Measurements from ENCODE around the gene HSP90AB1.

The HSP90AB1 gene

GRCh38 chr6:44286747-44287146 is 39.8 kb downstream of the HSP90AB1 start:
- Histone ChIP-seq H3K27ac (ENCODE audit: low read length) (no peak overlapping the region), H3K27me3 (ENCODE audit: low read depth, low read length) (peaks cover 5% of the 10 kb centered on the region), H3K9me3 (ENCODE audit: control insufficient read depth in 1 of 2, low read length in 2 of 2) (no peaks in the 10 kb centered on the region), H3K4me3 (ENCODE audit: low read depth in 1 of 2, low read length in 2 of 2) (no peak overlapping the region), H3K36me3 (ENCODE audit: control insufficient read depth in 1 of 2, insufficient read depth in 2 of 2, low read length in 2 of 2) (no peaks in the 10 kb centered on the region), H3K4me1 (ENCODE audit: control insufficient read depth in 1 of 2, insufficient read depth in 2 of 2, low read length in 2 of 2) (no peaks in the 10 kb centered on the region)

DNA sequence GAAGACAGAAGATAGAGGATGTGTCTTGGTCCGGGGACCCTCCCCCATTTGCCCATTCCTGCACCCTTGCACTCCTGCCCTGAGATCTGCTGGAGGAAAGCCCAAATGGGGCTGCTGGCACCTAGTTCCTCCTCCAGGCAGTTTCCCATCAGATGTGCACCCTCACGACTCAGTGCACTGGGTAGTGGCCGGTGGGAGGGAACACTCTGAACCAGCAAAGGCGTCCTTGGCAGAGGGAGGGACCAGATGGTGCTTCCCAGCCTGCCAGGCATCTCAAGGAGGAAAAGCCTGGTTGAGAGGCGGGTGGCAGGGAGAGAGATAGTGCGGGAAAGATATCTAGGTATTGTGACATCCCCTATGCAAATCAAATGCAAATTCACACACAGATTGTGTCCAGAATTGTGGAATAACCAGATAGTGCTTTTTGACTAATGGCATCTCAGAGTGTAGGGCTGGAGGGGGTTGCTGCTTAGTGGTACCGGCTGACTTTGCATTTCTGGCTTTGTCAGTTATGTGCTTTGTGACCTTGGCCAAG is 42.9 kb downstream of the HSP90AB1 start:
- Histone ChIP-seq H3K27me3 (ENCODE audit: low read depth, low read length) (peaks cover 29% of the 10 kb centered on the region), H3K4me1 (ENCODE audit: control insufficient read depth in 1 of 2, insufficient read depth in 2 of 2, low read length in 2 of 2) (no peaks in the 10 kb centered on the region), H3K4me3 (ENCODE audit: low read depth in 1 of 2, low read length in 2 of 2) (no peak overlapping the region)

DNA sequence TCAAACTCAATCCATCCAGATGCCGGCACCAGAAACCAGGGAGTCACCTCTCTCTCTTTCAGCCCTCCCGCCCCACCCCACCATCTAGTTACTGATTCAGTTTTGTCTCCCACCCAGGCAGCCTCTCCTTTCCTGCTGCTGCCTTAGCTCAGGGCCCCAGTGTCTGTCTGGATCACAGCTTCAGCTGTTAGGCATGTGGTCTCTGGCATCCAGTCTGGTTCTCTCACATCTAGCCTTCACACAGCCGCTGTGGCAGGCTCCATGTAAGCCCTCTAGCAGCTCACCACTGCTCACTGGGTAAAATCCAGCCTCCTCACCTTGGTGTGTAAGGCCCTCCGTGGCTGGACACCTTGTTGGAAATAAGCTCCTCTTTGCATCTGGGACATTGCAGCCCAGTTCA is 44.9 kb downstream of the HSP90AB1 start:
- H3K36me3 ChIP-seq (ENCODE audit: control insufficient read depth in 1 of 2, insufficient read depth in 2 of 2, low read length in 2 of 2), result no peaks in the 10 kb centered on the region
- no peaks in the 10 kb centered on the region for H3K9me3 ChIP-seq (ENCODE audit: control insufficient read depth in 1 of 2, low read length in 2 of 2)
- no peak overlapping the region for H3K27ac ChIP-seq (ENCODE audit: low read length)
- H3K4me3 ChIP-seq (ENCODE audit: low read depth in 1 of 2, low read length in 2 of 2), result no peak overlapping the region
- H3K4me1 ChIP-seq (ENCODE audit: control insufficient read depth in 1 of 2, insufficient read depth in 2 of 2, low read length in 2 of 2), result peaks cover 0 to under 1% of the 10 kb centered on the region in 2 donors
- peaks cover 47% of the 10 kb centered on the region for H3K27me3 ChIP-seq (ENCODE audit: low read depth, low read length)

More for the DNA sequence above, 42.9 kb downstream of the HSP90AB1 start:
- no peaks in the 10 kb centered on the region for H3K36me3 ChIP-seq (ENCODE audit: control insufficient read depth in 1 of 2, insufficient read depth in 2 of 2, low read length in 2 of 2)
- H3K9me3 ChIP-seq (ENCODE audit: control insufficient read depth in 1 of 2, low read length in 2 of 2), result no peaks in the 10 kb centered on the region
- H3K27ac ChIP-seq (ENCODE audit: low read length), result no peak overlapping the region

DNA sequence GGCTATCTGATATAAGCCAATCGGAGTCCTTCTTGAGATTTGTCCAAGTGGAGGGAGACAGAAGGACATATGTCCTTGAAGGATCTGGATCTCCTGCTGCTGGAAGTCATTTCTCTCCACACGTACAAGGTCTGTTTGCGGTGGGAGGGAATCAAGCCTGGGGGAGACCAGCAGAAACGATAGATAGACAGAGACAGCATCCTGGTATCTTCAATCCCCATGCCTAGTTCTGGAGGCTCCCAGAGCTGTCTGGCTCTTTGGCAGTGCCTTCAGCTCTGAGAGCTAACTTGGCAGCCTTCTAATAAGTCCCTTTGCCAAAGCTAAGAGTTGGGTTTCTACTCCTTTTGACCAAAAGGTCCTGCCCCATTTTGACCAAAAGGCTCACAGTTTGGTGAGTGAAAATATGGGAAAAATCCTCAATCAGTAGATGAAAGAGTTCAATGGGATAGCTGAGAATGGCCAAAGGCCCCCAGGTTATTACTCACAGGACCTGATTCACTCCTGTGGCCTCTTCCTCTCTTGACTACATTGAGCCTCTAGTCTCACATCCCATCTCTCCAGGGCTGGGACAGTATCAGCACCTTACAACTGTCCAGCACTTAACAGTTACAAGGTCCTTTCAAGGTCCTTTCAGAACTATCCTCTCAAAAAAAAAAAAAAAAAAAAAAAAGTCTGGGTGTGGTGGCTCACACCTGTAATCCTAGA is 45.9 kb downstream of the HSP90AB1 start:
- Histone ChIP-seq H3K9me3 (ENCODE audit: control insufficient read depth in 1 of 2, low read length in 2 of 2) (no peaks in the 10 kb centered on the region), H3K36me3 (ENCODE audit: control insufficient read depth in 1 of 2, insufficient read depth in 2 of 2, low read length in 2 of 2) (no peaks in the 10 kb centered on the region), H3K27ac (ENCODE audit: low read length) (no peak overlapping the region), H3K4me3 (ENCODE audit: low read depth in 1 of 2, low read length in 2 of 2) (no peak overlapping the region), H3K4me1 (ENCODE audit: control insufficient read depth in 1 of 2, insufficient read depth in 2 of 2, low read length in 2 of 2) (peaks cover 2 to 10% of the 10 kb centered on the region in 2 donors), H3K27me3 (ENCODE audit: low read depth, low read length) (peaks cover 52% of the 10 kb centered on the region)

DNA sequence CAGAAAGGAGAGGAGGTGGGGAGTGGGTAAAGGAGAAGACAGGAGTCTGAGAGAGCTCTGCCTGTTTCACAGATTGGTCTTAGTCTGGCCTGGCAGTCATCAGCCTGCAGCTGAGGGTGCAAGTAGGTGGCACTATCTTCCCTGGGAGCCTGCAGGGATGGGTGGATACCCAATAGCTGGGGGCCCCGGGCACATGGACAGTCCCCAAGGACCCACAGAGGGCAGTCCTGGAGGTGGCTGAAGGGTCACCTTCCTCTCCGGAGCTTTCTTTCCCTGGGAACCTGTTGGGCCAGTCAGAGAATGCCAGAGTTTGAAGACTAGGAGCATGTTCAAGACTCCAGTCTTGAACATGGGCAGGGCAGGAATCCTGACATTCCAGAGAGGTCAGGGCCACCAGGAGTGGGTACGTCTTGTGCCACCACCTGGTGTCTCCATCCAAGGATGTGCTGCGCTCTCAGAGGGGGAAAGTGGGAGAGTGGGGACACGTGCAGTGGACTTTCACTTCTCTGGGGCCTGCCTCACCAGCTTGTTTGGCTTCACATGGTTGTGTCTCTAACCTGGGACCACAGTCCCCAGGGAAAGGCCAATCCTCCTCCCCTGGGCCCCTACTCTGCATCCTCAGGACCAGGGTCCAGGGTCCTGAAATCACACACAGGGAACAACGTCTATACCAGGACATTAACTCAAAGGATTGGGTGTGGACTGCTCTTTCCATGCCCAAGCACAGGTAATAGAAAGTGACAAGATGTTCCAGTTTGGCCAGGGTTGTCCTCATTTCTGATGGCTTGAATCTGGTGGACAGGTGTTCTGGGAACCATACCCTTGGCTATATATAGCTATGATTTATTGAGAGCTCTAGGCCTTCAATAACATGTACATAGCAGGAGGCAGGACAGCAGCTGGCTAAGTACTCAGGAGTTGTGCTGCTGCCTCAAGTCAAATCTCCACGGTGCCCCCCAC is 48.2 kb downstream of the HSP90AB1 start:
- Histone ChIP-seq H3K4me3 (ENCODE audit: low read depth in 1 of 2, low read length in 2 of 2) (no peak overlapping the region), H3K4me1 (ENCODE audit: control insufficient read depth in 1 of 2, insufficient read depth in 2 of 2, low read length in 2 of 2) (peaks cover 2 to 13% of the 10 kb centered on the region in 2 donors), H3K36me3 (ENCODE audit: control insufficient read depth in 1 of 2, insufficient read depth in 2 of 2, low read length in 2 of 2) (peaks cover 0 to 1% of the 10 kb centered on the region in 2 donors), H3K27me3 (ENCODE audit: low read depth, low read length) (peaks cover 55% of the 10 kb centered on the region), H3K27ac (ENCODE audit: low read length) (no peak overlapping the region), H3K9me3 (ENCODE audit: control insufficient read depth in 1 of 2, low read length in 2 of 2) (no peaks in the 10 kb centered on the region)

- H3K9me3 ChIP-seq (ENCODE audit: control insufficient read depth in 1 of 2, low read length in 2 of 2), result no peaks in the 10 kb centered on the region
- peak overlapping the region; percentile 21 to 78 for H3K4me3 ChIP-seq (ENCODE audit: low read depth in 1 of 2, low read length in 2 of 2)
- H3K4me1 ChIP-seq (ENCODE audit: control insufficient read depth in 1 of 2, insufficient read depth in 2 of 2, low read length in 2 of 2), result peaks cover 2 to 13% of the 10 kb centered on the region in 2 donors
- peaks cover 48% of the 10 kb centered on the region for H3K27me3 ChIP-seq (ENCODE audit: low read depth, low read length)
- H3K36me3 ChIP-seq (ENCODE audit: control insufficient read depth in 1 of 2, insufficient read depth in 2 of 2, low read length in 2 of 2), result peaks cover 8 to 24% of the 10 kb centered on the region in 2 donors
- no peak overlapping the region for H3K27ac ChIP-seq (ENCODE audit: low read length)
Observed at GRCh38 chr6:44297063-44298038, 50.5 kb downstream of the HSP90AB1 start.

DNA sequence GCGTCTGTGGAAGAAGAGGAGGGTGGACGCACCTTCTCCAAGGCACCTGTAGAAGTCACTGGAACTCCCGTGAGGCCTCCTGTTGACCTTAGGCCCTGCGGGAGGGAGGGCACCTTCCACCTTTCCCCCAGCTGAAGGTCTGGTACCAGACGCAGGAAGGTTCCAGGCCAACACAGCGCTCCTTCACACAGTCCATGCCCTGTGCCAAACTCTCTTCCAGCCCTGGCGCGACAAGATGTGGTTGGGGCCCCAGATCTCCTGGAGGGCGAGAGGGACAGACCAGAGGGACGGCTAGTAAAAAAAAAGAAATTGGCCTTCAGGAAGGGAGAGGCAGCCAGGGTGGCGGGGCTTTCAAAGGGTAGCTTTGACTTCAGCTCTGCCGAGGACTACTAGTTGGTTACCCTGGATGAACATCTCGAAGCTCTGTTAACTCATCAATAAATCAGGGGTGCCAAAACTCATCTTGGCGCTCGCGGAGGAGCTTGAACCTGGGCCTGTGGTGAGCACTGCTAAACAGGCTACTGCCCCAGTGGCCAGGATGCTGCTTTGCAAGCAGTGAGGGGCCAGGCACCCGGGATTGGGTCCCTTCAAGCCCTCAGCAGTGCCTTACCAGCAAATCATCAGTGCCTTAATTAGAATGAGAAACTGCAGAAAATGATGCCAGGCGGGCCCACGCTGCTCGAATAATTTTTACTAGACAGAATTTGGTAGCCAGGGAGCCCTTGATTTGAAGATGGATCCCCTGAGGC is 51.3 kb downstream of the HSP90AB1 start:
- Histone ChIP-seq H3K27me3 (ENCODE audit: low read depth, low read length) (peaks cover 40% of the 10 kb centered on the region), H3K36me3 (ENCODE audit: control insufficient read depth in 1 of 2, insufficient read depth in 2 of 2, low read length in 2 of 2) (peaks cover 17 to 33% of the 10 kb centered on the region in 2 donors), H3K4me1 (ENCODE audit: control insufficient read depth in 1 of 2, insufficient read depth in 2 of 2, low read length in 2 of 2) (peaks cover 2 to 13% of the 10 kb centered on the region in 2 donors), H3K4me3 (ENCODE audit: low read depth in 1 of 2, low read length in 2 of 2) (peak overlapping the region in 1 of 2 donors; percentile 78), H3K27ac (ENCODE audit: low read length) (no peak overlapping the region), H3K9me3 (ENCODE audit: control insufficient read depth in 1 of 2, low read length in 2 of 2) (no peaks in the 10 kb centered on the region)

- peaks cover 20 to 39% of the 10 kb centered on the region in 2 donors for H3K36me3 ChIP-seq (ENCODE audit: control insufficient read depth in 1 of 2, insufficient read depth in 2 of 2, low read length in 2 of 2)
- no peak overlapping the region for H3K27ac ChIP-seq (ENCODE audit: low read length)
- peaks cover 33% of the 10 kb centered on the region for H3K27me3 ChIP-seq (ENCODE audit: low read depth, low read length)
- H3K9me3 ChIP-seq (ENCODE audit: control insufficient read depth in 1 of 2, low read length in 2 of 2), result no peaks in the 10 kb centered on the region
- H3K4me3 ChIP-seq (ENCODE audit: low read depth in 1 of 2, low read length in 2 of 2), result no peak overlapping the region
- H3K4me1 ChIP-seq (ENCODE audit: control insufficient read depth in 1 of 2, insufficient read depth in 2 of 2, low read length in 2 of 2), result peaks cover 2 to 13% of the 10 kb centered on the region in 2 donors
Observed at GRCh38 chr6:44298864-44299263, 52.0 kb downstream of the HSP90AB1 start.

GRCh38 chr6:44300292-44300823 is 53.5 kb downstream of the HSP90AB1 start:
- H3K27ac ChIP-seq (ENCODE audit: low read length), result no peak overlapping the region
- H3K27me3 ChIP-seq (ENCODE audit: low read depth, low read length), result peaks cover 25% of the 10 kb centered on the region
- peaks cover 25 to 53% of the 10 kb centered on the region in 2 donors for H3K36me3 ChIP-seq (ENCODE audit: control insufficient read depth in 1 of 2, insufficient read depth in 2 of 2, low read length in 2 of 2)
- peaks cover 2 to 13% of the 10 kb centered on the region in 2 donors for H3K4me1 ChIP-seq (ENCODE audit: control insufficient read depth in 1 of 2, insufficient read depth in 2 of 2, low read length in 2 of 2)
- H3K9me3 ChIP-seq (ENCODE audit: control insufficient read depth in 1 of 2, low read length in 2 of 2), result no peaks in the 10 kb centered on the region
- no peak overlapping the region for H3K4me3 ChIP-seq (ENCODE audit: low read depth in 1 of 2, low read length in 2 of 2)

GRCh38 chr6:44301106-44301505 is 54.2 kb downstream of the HSP90AB1 start:
- Histone ChIP-seq H3K36me3 (ENCODE audit: control insufficient read depth in 1 of 2, insufficient read depth in 2 of 2, low read length in 2 of 2) (peaks cover 33 to 60% of the 10 kb centered on the region in 2 donors), H3K27ac (ENCODE audit: low read length) (no peak overlapping the region), H3K27me3 (ENCODE audit: low read depth, low read length) (peaks cover 19% of the 10 kb centered on the region), H3K4me3 (ENCODE audit: low read depth in 1 of 2, low read length in 2 of 2) (no peak overlapping the region), H3K4me1 (ENCODE audit: control insufficient read depth in 1 of 2, insufficient read depth in 2 of 2, low read length in 2 of 2) (peaks cover 2 to 13% of the 10 kb centered on the region in 2 donors), H3K9me3 (ENCODE audit: control insufficient read depth in 1 of 2, low read length in 2 of 2) (no peaks in the 10 kb centered on the region)

Measured in muscle layer of duodenum (tissue), 2 donors.